Measurements from ENCODE around the gene NUDT8. TPM values are rescaled to one million over a fixed set of nuclear protein-coding genes. Genes with fewer than 3 reads are reported as not detected.

NUDT8 gene
- total and polyA plus RNA-seq, 2 experiments from 2014 or later = 5.0 to 15.1 TPM

- no peaks in the 10 kb centered on the region for H3F3A ChIP-seq (replicated peaks; ENCODE audit: low read depth)
- H3K4me3 Mint-ChIP-seq = peak overlapping the region; percentile 91; the same call in 2 of the 3 replicates
- no peak overlapping the region for H3K27ac ChIP-seq (ENCODE audit: low read depth)
- no peaks in the 10 kb centered on the region; the same call in 2 of the 3 replicates for H3K9me3 Mint-ChIP-seq
- H3K4me2 ChIP-seq = no peak overlapping the region
- H3K4me1 Mint-ChIP-seq = peaks cover 14% of the 10 kb centered on the region
- no peak for ATAC-seq
- H3K9me2 ChIP-seq (ENCODE audit: insufficient read depth) = no peaks in the 10 kb centered on the region
- no peak overlapping the region for H3K27ac Mint-ChIP-seq
- TF ChIP-seq NANOG (IDR thresholded peaks at IDR 0.05; ENCODE audit: borderline replicate concordance) = no peak
- TF ChIP-seq ZNF114 (CRISPR knock-in tag; IDR thresholded peaks at IDR 0.05) = no peak
- no peak for TF ChIP-seq STAT1 (IDR thresholded peaks at IDR 0.05; ENCODE audit: unreplicated experiment)
- TF ChIP-seq ETS1 (IDR thresholded peaks at IDR 0.05) = no peak
- no peak for TF ChIP-seq ZNF462 (CRISPR knock-in tag; IDR thresholded peaks at IDR 0.05)
- TF ChIP-seq POLR2AphosphoS5 (IDR thresholded peaks at IDR 0.05; ENCODE audit: low read depth) = no peak
- no peak for TF ChIP-seq EZH2 (IDR thresholded peaks at IDR 0.05; ENCODE audit: low read depth, unreplicated experiment)
- TF ChIP-seq EZH2phosphoT487 (IDR thresholded peaks at IDR 0.05; ENCODE audit: unreplicated experiment) = no peak
- no peak for TF ChIP-seq CTCF (conservative IDR thresholded peaks at IDR 0.05; ENCODE audit: low read depth in 2 of 2)
- TF ChIP-seq ZNF331 (CRISPR knock-in tag; IDR thresholded peaks at IDR 0.05; ENCODE audit: low read depth) = no peak
- TF ChIP-seq REST (IDR thresholded peaks at IDR 0.05; ENCODE audit: unreplicated experiment) = no peak
- TF ChIP-seq JUNB (IDR thresholded peaks at IDR 0.05; ENCODE audit: unreplicated experiment) = no peak
- no peak for TF ChIP-seq CREB1 (CRISPR knock-in tag; IDR thresholded peaks at IDR 0.05; ENCODE audit: low read depth)
- no peak overlapping the region for H2AFZ ChIP-seq
- no peaks in the 10 kb centered on the region for H3K27me3 ChIP-seq (ENCODE audit: insufficient read depth)
- H3K27me3 Mint-ChIP-seq (ENCODE audit: insufficient read depth, low read depth, poor library complexity) = peaks cover 3% of the 10 kb centered on the region
- no peaks in the 10 kb centered on the region for H4K20me1 ChIP-seq (replicated peaks; ENCODE audit: insufficient read depth)
- H3K79me2 ChIP-seq (replicated peaks; ENCODE audit: insufficient read depth) = peaks cover 9% of the 10 kb centered on the region; the same call in 1 of the 2 replicates
- H3K4me1 ChIP-seq (ENCODE audit: insufficient read depth) = peaks cover 17% of the 10 kb centered on the region
- H3K36me3 ChIP-seq (ENCODE audit: insufficient read depth) = no peaks in the 10 kb centered on the region
- H3K36me3 Mint-ChIP-seq (ENCODE audit: low read depth) = peaks cover 29% of the 10 kb centered on the region
- no peak overlapping the region for H3K4me3 ChIP-seq
- no peak for DNase-seq (ENCODE audit: low spot score)
These were observed 21.3 kb downstream of the NUDT8 start for GRCh38 chr11:67608486-67608885.

Measured in GM23338 (cell line).